GM18909 (cell line): ENCODE data around the gene C11orf71.

Source experiments
- ATAC-seq: cut with Tn5 transposase; IDR thresholded peaks from one replicate; pipeline ENCODE4 v1.9.1; 2021; ENCODE audit warnings: mild to moderate bottlenecking; ENCODE audit not compliant: unreplicated experiment, poor library complexity

Gene C11orf71

DNA sequence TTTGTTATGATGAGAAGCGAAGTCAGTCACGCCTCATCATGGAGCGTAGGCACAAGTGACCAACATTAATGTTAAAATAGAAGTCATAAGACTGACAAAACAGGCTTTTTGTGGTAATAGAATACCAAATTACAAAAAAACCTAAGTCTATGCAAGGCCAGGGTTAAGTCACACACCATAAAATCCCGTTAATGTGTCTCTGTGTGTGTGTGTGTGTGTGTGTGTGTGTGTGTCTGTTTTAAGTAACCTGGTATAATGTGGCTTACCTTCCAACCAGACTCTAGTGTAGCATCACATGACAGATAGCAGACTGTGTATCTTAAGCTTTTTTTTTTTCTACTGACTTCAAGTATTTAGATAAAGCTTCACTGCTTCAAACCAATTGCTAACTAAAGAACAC is 38.0 kb downstream of the C11orf71 start:
- ATAC-seq: no peak

DNA sequence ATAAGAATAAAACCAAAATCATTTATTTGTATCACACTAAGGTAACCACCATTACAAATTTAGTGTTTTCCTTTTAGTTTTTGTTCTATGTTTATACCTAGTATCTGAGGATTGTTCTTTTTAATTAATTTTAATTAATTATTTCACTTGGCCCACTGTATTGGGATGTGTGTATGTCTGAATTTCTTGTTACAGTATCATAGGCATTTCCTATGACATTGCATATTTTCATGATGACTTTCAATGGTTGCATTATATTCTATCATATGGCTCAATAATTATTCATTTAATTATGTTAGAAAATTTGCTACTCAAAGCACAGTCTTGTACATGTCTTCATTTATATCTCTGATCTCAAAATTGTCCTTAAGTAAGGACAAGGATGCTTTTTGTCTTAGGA is 41.0 kb downstream of the C11orf71 start:
- no peak for ATAC-seq

DNA sequence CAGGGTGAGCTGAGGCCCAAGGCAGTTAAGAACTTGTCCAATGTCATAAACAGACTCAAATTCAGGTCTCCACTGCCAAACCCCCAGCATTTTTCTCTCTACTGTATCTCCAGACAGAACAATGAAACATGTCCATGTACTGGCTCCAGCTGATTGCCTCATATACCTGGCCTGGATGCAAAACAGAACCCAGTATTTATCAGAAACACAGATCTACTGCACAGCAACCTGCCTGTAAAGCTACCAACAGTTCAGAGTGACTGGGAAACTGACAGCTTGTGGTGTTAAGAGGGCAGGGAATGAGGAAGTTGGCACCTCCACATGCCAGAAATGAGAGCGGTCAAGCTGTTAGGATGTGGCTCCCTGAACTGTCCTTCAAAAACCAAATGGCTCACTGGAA is 41.6 kb downstream of the C11orf71 start:
- no peak for ATAC-seq

DNA sequence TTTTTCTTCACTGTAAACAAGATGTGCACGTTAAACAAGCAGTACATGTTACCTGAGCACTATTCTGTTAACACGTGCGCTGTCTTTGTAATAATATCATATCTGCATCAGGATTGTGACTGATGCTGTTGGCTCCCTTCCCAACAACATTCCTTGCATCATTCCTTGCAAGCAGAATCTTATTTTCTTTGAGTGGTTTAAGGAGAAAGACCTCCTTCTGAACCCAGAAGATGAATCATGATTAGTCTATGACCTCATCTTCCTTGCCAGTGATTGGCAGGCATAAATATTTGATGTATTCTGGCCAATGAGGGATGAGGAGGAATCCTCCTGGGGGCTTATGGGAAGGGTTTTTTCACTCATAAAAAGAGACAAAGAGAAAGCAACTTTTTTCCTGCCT is 46.2 kb downstream of the C11orf71 start:
- ATAC-seq: no peak

DNA sequence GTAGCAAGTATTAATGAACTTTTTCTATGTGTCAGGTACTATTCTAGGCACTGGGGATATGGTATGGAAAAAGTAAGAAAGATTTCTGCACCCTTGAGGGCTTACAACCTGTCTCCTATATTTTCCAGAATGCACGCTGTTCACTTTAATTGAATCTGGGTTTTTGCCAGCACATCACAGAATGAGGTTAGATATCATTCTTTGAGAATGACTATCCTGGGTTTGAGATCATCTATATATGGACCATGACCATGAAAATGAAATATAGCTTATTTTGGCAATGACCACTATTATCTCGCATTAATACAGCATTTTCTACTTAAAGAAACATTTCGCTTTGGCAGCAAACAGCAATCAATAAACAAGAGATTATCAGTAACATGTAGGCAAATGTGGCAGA is 46.9 kb downstream of the C11orf71 start:
- no peak for ATAC-seq

DNA sequence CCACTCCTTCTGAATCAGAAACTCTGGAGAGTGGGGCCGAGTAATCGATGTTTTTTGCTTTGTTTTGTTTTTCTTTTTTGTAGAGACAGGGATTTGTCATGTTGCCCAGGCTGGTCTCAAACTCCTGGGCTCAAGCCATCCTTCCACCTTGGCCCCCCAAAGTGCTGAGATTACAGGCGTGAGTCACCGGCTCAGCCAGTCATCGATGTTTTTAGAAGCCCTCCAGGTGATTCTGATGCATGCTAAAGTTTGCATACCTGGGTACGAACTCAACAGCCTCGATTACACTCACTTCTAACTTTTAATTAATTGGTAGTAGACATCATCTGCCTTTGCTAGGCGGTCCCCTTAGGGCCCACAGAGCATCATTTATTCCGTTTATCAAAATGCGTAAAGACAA is 50.3 kb downstream of the C11orf71 start:
- ATAC-seq: no peak
